ENCODE results near the gene GPR155.

GRCh38 chr2:174445248-174445647, 41.6 kb downstream of the GPR155 start:
- no peak for TF ChIP-seq CTCF (IDR thresholded peaks at IDR 0.05; ENCODE audit: insufficient read depth, low read depth, low read length)
- no peak for TF ChIP-seq EZH2 (IDR thresholded peaks at IDR 0.05; ENCODE audit: insufficient read depth, low read length)

All from astrocyte (in vitro differentiated cells and primary cell).